NCI-H146 (cell line): ENCODE results near the gene PITRM1.
"Not testable (repeated sequence)": the region's sequence is repeated elsewhere in the genome, so short reads cannot be mapped to it uniquely, and the experiment has no call there.

ENCODE experiments used
- DNase-seq: peaks from one replicate; lab custom pipeline; 2025; lab: John Stamatoyannopoulos, UW

PITRM1 gene

DNA sequence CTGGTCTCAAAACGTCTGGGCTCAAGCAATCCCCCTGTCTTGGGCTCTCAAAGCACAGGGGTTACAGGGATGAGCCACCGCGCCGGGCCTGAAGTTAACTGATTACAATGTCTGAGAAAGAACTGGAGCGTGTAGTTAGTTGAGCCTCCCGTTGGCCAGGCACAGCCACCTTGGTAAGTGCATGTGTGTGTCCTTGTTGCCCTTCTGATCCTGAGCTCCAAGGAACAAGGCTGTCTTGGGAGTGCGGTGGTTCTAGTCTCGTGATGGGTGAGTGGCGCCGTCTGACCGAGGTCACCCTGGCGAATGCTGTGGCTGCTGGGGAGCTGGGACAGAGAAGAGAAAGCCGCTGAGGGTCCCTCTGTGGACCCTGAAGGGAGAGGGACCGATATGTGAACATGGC is 50.5 kb downstream of the PITRM1 start:
- DNase-seq = no peak

DNA sequence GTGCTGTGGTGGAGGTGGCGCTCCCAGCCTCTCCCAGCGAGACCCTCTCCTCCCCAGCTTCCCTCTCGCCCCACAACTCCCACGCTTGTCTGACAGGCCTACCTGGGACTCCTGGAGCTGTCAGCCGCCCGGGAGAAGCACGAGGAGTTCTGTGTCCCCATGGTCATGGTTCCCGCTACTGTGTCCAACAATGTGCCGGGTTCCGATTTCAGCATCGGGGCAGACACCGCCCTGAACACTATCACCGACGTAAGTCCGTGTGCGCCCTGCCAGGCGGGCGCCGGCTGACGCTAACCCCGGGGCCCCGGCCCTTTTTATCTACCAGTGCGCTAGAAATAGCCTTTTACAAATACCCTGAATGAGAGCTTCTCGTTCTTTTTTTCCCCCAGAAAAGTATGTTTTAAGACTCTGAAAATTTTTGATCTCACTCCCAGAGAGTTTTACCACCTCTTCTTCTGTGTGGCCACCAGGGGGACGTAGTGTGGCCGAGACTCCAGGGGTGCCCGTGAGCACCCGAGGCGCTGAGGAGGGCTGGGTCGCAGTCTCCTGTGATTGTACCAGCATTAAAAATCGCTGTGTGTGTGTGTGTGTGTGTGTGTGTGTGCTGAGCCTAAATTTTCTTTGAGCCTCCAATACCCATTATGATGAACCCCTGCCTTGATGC is 52.7 kb downstream of the PITRM1 start:
- no peak for DNase-seq

DNA sequence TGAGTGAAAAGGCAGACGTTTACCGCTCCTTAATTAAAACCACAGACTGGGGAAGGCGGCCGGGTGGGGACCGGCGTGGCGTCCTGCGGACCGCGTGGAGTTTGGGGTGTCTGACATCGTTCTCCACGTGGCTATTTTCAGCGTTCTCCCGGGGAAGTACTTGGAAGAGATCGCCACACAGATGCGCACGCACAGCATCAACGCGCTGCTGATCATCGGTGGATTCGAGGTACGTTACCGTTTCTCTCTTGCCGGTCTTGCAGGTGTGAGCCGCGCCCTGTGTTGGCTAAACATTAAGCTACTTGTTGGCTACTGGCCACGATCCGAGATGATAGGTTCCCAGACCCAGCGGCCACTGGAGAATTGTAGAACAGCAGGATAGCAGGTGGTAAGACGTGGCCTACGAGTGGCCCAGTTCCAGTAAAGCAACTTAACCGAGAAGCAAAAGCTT is 53.9 kb downstream of the PITRM1 start:
- no peak for DNase-seq

DNA sequence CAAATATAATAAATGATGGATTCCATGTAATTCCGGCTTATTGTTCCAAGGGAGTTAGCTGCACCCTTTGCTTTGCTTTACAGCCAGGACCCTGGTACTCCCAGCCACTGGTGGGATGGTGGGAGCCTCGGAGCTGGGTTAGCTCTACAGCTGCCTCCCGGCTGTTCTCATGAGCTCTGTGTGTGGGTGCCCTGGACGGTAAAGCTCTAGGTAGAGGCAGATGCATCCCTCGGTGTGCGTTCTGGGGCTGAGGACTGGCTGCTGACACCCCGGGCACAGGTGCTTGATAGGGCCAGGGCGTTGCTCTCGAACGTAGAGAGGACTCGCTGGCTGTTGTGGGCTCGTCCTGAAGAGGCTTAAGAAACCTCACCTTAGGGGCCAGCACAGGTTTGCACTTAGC is 55.1 kb downstream of the PITRM1 start:
- no peak for DNase-seq

DNA sequence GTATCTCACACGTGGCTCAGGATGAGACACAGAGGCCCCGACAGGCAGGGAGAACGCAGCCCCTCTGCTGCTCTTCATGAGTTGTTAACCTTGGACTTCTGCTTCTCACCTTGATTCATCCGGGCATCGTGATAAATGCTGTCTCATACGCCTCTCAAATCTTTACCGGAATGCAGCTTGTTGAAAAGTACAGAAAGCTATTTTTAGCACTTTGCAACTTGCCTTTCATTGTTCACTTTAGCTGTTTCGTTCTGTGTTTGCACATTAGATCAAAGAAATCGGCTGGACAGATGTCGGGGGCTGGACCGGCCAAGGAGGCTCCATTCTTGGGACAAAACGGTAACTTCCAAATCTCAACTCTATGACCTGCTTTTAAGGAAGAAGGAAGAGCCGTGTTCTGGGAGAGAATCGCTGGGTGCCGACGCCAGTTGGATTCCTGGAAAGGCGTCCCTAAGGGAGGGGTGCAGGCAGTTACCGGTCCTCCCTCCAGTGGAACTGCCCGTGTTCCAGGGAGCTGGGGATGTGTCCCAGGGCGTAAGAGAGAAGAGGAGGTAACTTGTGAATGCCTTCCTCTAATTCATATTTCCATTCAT is 56.0 kb downstream of the PITRM1 start:
- DNase-seq = no peak

DNA sequence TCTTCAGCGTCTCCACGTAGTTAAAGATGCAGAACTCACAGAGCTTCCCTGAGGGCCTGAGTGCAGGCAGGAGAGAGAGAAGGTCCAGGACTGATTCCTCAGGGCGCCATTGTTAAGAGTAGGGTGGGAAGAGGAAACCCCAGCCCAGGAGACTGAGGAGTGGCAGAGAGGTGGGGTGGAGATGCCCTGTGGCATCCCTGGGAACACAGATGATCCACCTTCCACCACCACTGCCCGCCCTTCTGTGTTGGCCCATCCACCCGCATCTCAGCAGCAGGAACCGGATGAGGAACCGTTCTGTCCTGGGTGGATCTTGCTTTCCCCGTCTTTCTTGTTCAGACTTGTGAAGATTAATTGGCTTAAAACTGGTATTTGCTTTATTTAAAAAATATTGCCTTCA is 56.9 kb downstream of the PITRM1 start:
- no peak for DNase-seq

DNA sequence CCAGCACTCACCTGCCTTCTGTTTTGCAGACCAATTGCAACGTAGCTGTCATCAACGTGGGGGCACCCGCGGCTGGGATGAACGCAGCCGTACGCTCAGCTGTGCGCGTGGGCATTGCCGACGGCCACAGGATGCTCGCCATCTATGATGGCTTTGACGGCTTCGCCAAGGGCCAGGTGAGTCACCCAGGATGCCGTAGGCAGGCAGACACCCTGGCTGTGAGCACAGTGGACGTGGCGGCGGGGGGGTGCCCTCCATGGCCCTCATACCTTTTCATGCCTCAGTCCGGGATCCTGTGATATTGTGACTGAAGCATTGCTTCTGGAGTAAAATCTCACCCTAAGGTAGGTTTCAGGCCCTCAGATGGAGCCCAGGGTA is 59.2 kb downstream of the PITRM1 start:
- no peak for DNase-seq

DNA sequence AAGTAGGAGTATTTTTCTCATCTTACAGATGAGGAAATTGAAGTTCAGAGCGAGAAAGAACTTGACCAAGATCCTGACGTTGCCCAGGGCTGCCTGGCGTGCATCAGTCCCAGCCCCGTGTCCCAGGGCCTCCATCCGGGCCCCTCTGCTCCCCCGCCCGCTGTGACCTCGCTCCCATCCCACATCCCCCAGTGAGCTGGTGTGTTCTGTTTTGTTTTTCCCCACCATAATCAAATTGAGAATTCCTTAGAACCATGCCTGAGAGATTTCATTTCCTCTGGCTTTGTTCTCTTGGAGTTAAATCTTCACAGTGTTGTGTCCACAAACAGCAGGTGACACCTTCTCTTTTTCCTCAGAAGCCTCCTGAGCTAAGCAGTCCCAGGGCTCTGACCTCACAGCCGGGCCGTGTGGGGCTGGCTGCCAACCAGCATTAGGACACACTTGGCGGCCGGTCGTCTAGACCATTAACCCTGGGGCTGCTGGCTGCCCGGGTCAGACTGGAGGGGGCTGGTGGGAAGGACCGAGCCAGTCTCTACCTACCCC is 60.9 kb downstream of the PITRM1 start:
- no peak for DNase-seq

DNA sequence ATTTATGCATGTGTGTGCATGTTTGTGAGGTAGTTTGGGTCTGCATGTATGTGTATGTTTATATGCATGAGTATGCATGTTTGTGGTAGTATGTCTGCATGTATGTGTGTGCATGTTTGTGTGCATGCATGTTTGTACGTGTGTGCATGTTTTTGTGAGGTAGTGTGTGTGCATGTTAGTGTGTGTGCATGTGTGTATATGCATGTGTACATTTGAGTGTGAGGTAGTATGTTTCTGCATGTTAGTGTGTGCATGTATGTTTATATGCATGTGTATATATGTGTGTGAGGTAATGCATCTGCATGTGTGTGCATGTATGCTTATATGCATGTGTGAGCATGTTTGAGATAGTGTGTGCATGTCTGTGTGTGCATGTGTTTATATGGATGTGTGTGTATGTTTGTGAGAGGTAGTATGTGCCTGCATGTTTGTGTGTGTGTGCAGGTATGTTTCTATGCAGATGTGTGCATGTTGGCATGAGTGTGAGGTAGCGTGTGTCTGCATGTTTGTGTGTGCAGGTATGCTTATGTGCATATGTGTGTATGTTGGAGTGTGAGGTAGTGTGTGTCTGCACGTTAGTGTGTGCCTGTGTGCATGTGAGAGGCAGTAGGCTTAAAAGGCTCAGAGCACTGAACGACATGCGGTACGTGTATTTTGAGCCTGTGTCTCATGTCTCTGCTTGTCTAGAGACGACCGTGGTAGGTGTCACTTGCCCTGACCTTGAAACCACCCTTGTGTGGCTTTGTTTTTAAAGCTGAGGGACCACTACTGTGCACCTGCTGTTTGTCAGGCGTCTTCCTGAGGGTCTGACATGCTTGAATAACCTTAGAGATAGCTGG is 61.6 kb downstream of the PITRM1 start:
- no peak for DNase-seq

DNA sequence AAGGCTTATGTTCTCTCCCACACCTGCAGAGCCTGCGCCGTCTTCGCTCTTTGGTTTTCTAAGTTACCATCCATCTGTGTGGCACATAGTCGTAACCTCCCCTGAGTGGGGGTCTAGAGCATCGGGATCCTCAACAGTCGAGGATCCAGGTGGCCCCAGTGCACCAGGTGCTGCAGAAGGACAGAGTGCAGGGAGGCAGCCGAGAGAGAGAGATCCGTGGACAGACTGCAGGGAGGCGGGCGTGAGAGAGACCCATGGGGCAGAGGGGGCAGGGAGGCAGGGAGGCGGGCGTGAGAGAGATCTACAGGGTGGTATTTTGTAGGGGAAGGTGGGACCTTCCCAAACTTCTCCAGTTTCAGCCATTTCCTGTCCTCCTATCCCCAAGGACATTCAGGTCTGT is 62.9 kb downstream of the PITRM1 start:
- DNase-seq = no peak

DNA sequence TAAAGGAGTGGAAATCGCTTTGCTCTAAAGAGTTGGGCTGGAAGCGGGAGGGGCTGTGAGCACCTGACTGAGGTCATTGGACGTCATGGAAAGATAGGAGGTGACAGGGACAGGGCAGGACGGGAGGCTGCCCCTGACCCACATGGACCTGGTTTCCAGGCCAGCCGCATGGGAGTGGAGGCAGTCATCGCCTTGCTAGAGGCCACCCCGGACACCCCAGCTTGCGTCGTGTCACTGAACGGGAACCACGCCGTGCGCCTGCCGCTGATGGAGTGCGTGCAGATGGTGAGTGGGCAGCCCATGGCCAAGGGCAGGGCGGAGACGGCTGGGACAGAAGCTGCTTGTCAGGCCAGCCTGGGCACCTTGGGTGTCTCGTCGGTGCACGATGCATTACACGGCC is 63.4 kb downstream of the PITRM1 start:
- DNase-seq = no peak

DNA sequence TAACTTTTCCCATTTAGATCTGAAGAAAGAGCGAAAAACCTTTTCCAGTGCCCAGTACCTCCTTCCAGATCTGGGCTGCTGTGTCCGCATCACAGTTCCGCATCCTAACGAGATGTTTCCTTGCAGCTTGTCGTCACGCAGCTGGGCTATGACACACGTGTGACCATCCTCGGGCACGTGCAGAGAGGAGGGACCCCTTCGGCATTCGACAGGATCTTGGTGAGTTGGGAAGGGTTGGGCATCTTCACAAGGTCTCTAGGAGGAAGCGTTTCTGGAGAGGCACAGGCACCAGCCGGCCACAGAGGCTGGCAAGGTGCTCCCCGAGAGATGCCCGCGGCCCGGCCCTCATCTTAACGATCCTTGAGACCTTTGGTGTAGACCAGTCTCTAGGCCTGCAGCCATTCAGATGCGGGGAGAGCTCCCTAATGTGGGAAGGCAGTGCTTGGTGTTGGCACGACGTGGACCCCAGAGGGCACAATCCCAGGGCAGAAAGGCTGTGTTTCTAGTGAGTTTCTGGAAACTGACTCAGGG is 63.9 kb downstream of the PITRM1 start:
- DNase-seq = no peak

DNA sequence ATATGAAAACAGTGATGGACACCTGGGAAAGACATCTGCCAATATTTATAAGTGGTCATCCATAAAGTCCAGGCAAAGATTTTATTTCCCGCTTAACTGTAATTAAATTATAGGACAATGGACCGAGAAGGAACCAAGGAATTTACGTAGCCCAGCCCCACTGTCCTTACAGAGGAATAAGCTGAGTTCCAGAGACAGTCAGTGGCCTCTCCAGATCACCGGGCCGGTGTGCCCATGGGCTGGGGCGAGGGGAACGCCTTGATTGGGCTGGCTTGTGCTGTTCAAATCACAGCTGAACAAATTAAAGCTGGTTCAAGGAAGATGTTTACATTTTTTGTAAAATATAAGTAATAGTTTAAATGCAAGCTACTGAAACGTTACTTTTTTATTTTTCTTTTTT is 64.5 kb downstream of the PITRM1 start:
- DNase-seq = no peak

DNA sequence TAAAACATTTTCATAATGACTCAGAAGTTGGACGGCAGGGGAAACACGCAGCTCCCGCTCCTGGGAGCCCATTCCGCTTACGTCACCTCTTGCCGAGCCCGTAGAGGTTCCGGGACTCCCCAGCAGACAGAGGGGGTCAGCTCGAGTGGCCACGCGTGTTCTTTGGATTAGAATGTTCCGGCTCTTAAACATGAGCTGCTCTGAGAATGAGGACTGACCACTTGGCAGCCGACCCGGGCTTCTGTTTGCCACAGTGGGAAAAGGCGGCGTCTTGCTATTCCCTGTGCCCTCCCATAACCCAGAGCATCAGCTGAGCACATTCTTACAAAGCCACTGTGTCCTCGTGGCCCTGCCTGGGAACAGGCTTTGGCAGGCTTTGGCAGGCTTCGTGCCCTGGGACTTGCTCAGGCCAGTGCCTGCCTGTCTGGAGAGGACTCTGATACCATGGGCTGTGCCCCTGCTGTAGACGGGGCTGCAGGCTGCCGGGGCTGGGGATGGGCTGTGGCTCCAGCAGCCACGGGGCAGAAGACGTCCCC is 65.1 kb downstream of the PITRM1 start:
- DNase-seq = no peak

DNA sequence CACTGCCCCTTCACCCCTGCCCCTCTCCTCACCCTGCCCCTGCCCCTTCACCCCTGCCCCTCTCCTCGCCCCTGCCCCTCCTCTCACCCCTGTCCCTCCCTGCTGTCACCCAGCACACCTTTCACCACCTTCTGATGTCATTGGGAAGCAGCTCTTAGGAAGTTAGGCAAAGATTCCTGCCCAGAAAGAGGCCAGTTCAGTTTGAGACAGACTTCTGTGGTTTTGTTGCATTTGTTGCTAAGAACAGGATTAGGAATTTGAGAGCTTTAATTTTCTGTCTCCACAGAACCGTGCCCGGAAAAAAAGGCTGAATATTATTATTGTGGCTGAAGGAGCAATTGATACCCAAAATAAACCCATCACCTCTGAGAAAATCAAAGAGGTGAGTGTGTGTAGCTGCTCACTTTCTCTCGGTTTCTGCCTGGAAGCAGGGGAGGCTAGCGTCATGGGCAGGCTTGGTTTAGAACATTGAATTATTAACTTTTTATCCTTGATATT is 65.6 kb downstream of the PITRM1 start:
- no peak for DNase-seq

DNA sequence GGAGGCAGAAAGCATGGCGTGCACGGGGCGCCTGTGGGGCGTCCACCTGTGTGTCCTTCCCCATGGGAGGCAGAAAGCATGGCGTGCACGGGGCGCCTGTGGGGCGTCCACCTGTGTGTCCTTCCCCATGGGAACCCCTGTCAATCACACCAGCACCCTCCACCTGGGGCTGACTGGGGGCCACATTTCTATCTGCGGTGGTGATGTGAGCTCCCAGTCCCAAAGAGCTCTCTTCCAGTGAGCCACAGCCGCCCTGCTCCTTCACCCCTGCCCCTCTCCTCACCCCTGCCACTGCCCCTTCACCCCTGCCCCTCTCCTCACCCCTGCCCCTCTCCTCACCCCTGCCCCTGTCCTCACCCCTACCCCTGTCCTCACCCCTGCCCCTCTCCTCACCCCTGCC is 66.3 kb downstream of the PITRM1 start:
- not testable (repeated sequence) for DNase-seq

DNA sequence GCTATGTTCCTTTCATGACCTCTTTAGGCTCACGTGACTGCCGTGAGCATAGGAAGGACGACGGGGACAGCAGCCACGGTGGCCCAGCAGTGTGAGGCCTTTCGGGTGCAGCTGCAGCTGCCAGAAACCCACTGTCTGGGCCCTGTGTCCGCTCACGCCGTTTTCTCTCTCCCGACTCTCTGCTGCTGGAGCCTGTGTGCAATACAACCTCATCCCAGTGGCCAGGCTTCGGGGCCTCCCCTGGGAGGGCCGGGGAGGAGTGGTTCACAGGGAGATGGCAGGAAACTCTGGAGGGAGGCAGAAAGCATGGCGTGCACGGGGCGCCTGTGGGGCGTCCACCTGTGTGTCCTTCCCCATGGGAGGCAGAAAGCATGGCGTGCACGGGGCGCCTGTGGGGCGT is 66.7 kb downstream of the PITRM1 start:
- no peak for DNase-seq

DNA sequence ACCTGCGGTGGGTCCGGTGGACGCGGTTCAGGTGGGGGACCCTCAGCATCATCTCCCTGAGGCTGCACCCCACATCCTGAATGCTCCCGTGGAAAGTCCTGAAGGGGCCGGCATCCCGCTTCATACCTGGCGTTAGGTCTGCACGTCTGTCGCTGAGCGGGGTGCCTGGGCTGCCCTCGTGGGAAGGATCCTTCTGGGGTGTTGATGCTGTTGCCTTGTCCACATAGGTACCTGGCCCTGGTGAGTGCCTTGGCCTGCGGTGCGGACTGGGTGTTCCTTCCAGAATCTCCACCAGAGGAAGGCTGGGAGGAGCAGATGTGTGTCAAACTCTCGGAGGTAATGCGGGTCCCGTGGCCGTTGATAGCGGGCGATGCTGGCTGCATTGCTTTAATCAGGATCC is 67.4 kb downstream of the PITRM1 start:
- no peak for DNase-seq

DNA sequence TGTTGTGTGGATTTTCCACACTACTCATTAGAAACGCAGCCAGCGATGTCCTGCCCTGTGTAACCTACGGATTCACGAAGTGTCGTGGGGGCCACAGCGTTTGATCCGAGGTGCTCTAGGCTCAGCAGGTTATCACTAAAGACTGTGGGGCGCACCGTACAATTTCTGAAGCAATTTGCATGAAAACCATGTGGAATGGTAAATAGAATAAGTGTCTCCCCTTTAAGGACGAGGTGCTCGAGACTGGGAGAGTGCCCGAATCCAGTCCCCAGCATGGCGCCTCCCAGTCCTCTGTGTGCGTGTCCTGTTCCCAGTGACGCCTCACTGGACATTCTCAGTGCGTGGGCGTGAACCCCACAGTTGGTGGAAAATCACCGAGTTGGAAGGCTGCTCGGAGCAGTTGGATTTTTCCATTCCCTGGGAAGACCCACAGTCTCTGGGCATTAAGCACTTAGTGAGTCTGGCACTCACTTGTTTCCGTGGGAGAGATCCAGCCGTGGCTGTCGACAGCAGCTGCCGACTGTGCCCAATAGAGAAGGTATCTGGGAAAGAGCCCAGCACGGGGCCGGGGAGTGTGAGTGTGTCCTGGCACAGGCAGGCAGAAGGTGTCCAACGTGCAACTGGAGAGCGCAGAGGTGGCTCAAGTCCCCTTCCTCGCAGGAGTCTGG is 68.2 kb downstream of the PITRM1 start:
- no peak for DNase-seq

DNA sequence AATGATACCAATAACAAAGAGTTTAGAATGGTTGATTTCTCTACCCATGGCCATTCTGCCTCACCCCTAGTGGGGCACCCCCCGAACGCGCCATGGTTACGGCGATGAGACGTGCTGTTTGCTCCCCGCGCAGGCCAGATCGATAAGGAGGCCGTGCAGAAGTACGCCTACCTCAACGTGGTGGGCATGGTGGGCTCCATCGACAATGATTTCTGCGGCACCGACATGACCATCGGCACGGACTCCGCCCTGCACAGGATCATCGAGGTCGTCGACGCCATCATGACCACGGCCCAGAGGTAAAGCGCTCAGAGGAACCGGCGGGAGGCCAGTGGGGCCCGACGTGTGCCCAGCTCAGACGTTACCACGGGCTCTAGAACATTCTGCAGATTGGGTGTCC is 68.9 kb downstream of the PITRM1 start:
- no peak for DNase-seq

DNA sequence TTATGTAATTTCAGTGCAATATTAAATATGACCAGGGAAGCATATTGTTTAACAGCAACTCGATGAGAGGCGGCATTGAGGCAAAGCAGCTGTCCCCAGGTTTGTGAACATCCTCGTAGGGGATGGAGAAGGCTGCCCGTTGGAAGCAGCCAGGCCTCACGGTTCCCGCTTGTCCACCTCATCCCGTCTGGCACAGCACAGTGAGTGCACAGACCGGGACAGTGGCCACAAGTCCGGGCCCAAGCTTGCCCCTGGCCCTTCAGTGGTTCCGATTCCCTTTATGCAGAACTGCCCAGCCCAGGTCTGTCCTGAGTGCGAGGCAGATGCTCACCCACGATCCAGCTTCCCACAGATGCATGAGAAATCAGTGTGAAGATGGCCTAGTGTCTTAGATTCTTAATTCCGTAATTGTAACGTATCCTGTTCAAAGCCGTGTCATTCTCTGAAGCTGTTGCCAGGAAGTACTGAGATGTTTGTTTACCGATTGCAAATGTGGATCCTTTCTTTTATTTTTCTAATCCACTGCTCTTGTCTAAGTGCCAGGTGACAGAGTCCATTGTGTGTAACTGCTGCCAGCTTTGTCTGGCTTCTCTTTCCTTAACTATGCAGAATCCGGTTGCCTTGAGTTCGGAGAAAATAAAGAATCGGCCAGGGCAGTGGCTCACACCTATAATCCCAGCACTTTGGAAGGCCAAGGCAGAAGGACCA is 69.7 kb downstream of the PITRM1 start:
- no peak for DNase-seq
